ENCODE measurements around the gene PTK7. TPM values are rescaled to one million over a fixed set of nuclear protein-coding genes. Genes with fewer than 3 reads are reported as not detected.

The PTK7 gene
- total and polyA plus RNA-seq, 4 donors, result 37.4 to 173 (median 84.2) TPM

DNA sequence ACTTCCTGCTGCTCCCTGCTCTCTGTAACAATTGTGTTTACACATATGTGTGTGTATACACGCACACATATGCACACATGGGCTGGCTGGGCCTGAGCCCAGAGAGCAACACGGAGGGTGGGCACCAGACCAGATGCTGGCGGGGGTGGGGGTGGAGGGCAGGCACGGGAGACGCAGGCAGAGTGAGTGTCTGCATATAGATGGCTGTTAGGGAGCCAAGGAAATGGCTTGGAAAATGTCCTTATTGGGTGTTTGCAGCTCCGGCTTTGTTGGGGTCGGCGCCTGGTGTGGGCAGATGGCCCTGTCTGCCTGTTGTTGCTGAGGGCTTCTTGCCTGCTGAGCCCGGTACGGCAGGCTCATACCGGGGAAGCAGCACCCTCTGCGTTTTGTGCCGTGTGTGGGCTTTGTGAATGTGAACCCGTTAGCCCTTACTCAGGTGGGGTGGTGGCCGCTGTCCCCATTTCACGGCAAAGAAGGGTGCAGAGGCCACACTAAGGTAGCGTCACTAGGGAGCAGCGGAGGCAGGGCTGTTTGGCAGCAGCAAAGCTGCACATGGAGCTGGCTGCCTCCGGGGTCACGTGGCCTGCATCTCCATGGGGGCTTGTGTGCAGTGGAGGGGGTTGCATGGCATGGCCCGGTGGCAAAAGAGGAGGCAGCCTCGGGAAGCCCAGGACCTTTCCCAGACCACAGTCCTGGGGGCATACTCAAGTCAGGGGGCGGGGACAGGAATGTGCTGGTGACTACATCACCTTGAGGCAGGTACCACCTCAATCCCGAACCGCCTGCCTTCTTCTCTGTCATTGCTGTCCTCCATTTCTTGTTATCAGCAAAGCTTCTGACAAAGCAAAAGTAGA lies 47.6 kb downstream of the PTK7 start:
- TF ChIP-seq, protein P1, sequence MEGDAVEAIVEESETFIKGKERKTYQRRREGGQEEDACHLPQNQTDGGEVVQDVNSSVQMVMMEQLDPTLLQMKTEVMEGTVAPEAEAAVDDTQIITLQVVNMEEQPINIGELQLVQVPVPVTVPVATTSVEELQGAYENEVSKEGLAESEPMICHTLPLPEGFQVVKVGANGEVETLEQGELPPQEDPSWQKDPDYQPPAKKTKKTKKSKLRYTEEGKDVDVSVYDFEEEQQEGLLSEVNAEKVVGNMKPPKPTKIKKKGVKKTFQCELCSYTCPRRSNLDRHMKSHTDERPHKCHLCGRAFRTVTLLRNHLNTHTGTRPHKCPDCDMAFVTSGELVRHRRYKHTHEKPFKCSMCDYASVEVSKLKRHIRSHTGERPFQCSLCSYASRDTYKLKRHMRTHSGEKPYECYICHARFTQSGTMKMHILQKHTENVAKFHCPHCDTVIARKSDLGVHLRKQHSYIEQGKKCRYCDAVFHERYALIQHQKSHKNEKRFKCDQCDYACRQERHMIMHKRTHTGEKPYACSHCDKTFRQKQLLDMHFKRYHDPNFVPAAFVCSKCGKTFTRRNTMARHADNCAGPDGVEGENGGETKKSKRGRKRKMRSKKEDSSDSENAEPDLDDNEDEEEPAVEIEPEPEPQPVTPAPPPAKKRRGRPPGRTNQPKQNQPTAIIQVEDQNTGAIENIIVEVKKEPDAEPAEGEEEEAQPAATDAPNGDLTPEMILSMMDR (IDR thresholded peaks at IDR 0.05; ENCODE audit: control extremely low read depth, extremely low read depth), result no peak
- Histone ChIP-seq H3K9me3 (ENCODE audit: control insufficient read depth in 4 of 4, insufficient read depth in 3 of 4, low read length in 3 of 4) (no peaks in the 10 kb centered on the region), H3K4me1 (ENCODE audit: control insufficient read depth in 5 of 5, insufficient read depth in 5 of 5, low read length in 5 of 5) (peaks cover 0 to 90% (median 31%) of the 10 kb centered on the region in 5 donors), H3K27me3 (ENCODE audit: control insufficient read depth in 3 of 3, insufficient read depth in 3 of 3, low read length in 2 of 3) (no peaks in the 10 kb centered on the region), H3K4me3 (no peak overlapping the region), H3K36me3 (ENCODE audit: control insufficient read depth in 4 of 4, insufficient read depth in 4 of 4, low read length in 4 of 4) (no peaks in the 10 kb centered on the region), H3K9ac (ENCODE audit: insufficient read depth in 1 of 2, low read length in 2 of 2) (no peak overlapping the region), H3K27ac (ENCODE audit: low read depth in 1 of 2, low read length in 1 of 2) (peak overlapping the region in 1 of 2 donors; percentile 25)
- DNase-seq, result peak; percentile 95 to 98 (median 97)
- no peak for ATAC-seq (ENCODE audit: insufficient read depth, low FRiP score)
- WGBS, 2 donors, result 66 to 80% methylated on average over 25 of the region's 25 CpGs

DNA sequence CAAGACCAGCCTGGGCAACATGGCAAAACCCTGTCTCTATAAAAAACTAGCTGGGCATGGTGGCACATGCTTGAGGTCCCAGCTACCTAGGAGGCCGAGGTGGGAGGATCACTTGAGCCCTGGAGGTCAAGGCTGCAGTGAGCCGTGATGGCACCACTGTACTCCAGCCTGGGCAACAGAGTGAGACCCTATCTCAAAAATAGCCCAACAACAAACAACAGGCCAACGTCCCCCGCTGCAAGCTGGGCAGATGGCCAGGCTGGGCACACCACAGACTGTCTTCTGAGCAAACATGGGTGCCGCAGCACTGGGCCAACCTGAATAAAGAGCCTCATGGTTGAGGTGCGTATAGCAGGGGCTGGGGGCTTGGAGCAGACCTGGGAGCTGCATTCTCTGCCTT lies 48.4 kb downstream of the PTK7 start:
- WGBS, 2 donors, result 85 to 87% methylated on average over 6 of the region's 6 CpGs
- H3K27ac ChIP-seq (ENCODE audit: low read depth in 1 of 2, low read length in 1 of 2), result no peak overlapping the region
- no peaks in the 10 kb centered on the region for H3K9me3 ChIP-seq (ENCODE audit: control insufficient read depth in 4 of 4, insufficient read depth in 3 of 4, low read length in 3 of 4)
- no peak overlapping the region for H3K4me3 ChIP-seq
- peaks cover 0 to 2% (median 0%) of the 10 kb centered on the region in 4 donors for H3K36me3 ChIP-seq (ENCODE audit: control insufficient read depth in 4 of 4, insufficient read depth in 4 of 4, low read length in 4 of 4)
- H3K4me1 ChIP-seq (ENCODE audit: control insufficient read depth in 5 of 5, insufficient read depth in 5 of 5, low read length in 5 of 5), result peaks cover 0 to 91% (median 35%) of the 10 kb centered on the region in 5 donors
- ATAC-seq (ENCODE audit: insufficient read depth, low FRiP score), result no peak
- H3K27me3 ChIP-seq (ENCODE audit: control insufficient read depth in 3 of 3, insufficient read depth in 3 of 3, low read length in 2 of 3), result no peaks in the 10 kb centered on the region
- H3K9ac ChIP-seq (ENCODE audit: insufficient read depth in 1 of 2, low read length in 2 of 2), result no peak overlapping the region
- DNase-seq, result no peak
- TF ChIP-seq, protein P1 (IDR thresholded peaks at IDR 0.05; ENCODE audit: control extremely low read depth, extremely low read depth), result no peak

GRCh38 chr6:43125119-43125518 lies 49.0 kb downstream of the PTK7 start:
- ATAC-seq (ENCODE audit: insufficient read depth, low FRiP score) (no peak), DNase-seq (peak; percentile 40 to 51 (median 51))
- TF ChIP-seq, protein P1 (IDR thresholded peaks at IDR 0.05; ENCODE audit: control extremely low read depth, extremely low read depth), result no peak
- H3K4me3 ChIP-seq, result no peak overlapping the region
- H3K4me1 ChIP-seq (ENCODE audit: control insufficient read depth in 5 of 5, insufficient read depth in 5 of 5, low read length in 5 of 5), result peaks cover 0 to 91% (median 36%) of the 10 kb centered on the region in 5 donors
- peaks cover 0 to 4% (median under 1%) of the 10 kb centered on the region in 4 donors for H3K36me3 ChIP-seq (ENCODE audit: control insufficient read depth in 4 of 4, insufficient read depth in 4 of 4, low read length in 4 of 4)
- H3K9me3 ChIP-seq (ENCODE audit: control insufficient read depth in 4 of 4, insufficient read depth in 3 of 4, low read length in 3 of 4), result no peaks in the 10 kb centered on the region
- no peak overlapping the region for H3K9ac ChIP-seq (ENCODE audit: insufficient read depth in 1 of 2, low read length in 2 of 2)
- WGBS, 2 donors, result 73 to 83% methylated on average over 6 of the region's 6 CpGs
- H3K27me3 ChIP-seq (ENCODE audit: control insufficient read depth in 3 of 3, insufficient read depth in 3 of 3, low read length in 2 of 3), result no peaks in the 10 kb centered on the region
- no peak overlapping the region for H3K27ac ChIP-seq (ENCODE audit: low read depth in 1 of 2, low read length in 1 of 2)

Measured in lung (tissue), 12 donors.